GM12864 (cell line): ENCODE data around the gene WDR90.

Experiments used
- DNase-seq: peaks from one replicate; pipeline ENCODE4 v3.0.0-alpha.2; 2011; ENCODE audit warnings: low read depth
- H3K4me3 ChIP-seq: 2 replicates; pipeline ENCODE4 v1.5.1; 2011; ENCODE audit warnings: mild to moderate bottlenecking, low read depth, low read length, control low read depth
- CTCF ChIP-seq: IDR thresholded peaks from 2 replicates; pipeline ENCODE4 v1.5.1; 2011; ENCODE audit warnings: low read depth, mild to moderate bottlenecking, moderate library complexity, low read length, control low read depth, inconsistent platforms; ENCODE audit errors: missing control alignments

The WDR90 gene

DNA sequence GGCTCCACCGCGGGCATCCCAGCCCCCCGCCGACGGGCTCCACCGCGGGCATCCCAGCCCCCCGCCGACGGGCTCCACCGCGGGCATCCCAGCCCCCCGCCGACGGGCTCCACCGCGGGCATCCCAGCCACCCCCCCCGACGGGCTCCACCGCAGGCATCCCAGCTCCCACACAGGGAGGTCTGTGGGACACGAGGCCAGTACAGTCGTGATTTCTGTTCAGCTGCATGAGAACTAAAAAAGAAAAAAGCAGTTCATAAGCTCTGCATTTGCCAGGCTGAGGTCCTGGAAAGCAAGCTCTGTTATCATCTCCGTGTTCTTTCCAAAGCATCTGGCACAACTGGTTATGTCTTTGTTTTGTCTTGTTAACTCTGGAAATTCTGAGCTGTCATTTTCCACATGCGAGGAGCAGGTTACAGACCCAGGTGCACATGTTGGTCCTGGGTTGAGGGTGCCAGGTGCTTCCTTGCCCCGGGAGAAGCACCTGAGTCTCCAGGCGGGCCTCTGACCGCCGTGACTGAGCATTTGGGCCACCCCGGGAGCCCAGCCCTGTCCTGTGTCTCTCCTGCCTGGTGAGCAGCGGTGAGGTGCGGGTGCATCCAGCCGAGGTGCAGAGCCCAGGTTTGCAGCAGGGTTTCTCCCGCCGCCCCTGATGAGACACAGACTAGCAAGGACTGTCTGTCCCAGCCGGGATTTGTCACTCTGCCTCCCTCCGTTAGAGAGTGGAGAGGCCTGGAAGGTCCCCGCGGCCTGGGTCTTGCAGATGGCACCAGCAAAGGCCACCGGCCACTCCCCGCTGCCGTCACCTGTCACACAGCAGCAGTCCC, 28.3 kb upstream of the WDR90 start:
- no peak for DNase-seq
- H3K4me3 ChIP-seq = no peak overlapping the region
- TF ChIP-seq CTCF = no peak

GRCh38 chr16:621526-622105, 27.5 kb upstream of the WDR90 start:
- no peak for DNase-seq
- H3K4me3 ChIP-seq = no peak overlapping the region
- TF ChIP-seq CTCF = no peak

DNA sequence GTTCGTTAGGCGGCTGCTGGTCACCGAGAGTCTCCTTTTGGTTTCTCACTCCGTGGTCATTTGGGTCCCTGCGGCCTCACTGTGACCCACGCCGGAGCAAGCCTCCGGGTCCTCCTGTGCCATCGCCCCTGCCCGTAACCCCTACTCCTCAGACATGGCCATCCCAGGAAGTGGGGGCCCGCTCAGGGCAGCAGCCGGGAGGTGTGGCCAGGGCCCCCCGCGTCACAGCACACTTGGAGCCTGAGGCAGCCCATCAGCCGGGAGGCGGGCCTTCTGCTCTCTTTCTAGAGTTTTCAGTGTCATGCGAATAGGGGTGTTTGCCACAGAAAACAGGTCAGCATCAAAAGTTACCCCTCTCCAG, 26.3 kb upstream of the WDR90 start:
- no peak overlapping the region for H3K4me3 ChIP-seq
- DNase-seq = no peak
- no peak for TF ChIP-seq CTCF

GRCh38 chr16:624526-625070, 24.6 kb upstream of the WDR90 start:
- no peak for TF ChIP-seq CTCF
- no peak for DNase-seq
- H3K4me3 ChIP-seq = no peak overlapping the region

GRCh38 chr16:625117-625976, 23.8 kb upstream of the WDR90 start:
- H3K4me3 ChIP-seq = no peak overlapping the region
- TF ChIP-seq CTCF = no peak
- no peak for DNase-seq

DNA sequence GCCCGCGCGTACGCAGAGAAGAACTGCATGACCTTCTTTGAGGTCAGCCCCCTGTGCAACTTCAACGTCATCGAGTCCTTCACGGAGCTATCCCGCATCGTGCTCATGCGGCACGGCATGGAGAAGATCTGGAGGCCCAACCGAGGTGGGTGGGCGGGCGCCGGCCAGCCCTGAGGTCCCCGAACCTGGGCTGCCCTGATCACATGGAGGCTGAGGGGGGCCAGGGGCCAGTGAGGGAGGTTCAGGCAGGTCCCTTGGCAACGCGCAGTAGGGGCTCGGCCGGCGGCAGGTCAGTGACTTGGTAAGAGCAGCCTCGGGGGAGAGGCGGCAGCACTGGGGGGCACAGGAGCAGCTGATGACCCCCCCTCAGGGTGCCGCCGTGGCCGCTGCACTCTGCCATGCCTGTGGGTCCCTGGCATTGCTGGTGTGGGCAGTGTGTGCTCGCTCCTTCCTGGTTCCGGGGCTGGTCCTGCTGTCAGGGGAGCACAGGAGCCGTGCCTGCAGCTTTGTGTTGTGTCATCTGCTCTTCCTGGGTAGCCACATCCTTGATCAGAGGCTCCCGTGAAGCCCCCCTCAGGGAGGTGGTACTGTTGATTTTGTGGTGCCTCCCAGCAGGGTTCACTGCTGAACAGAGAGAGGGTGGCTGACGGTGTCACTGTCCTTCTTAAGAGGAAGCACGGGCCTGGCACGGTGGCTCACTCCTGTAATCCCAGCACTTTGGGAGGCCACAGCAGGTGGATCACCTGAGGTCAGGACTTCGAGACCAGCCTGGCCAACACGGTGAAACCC, 23.0 kb upstream of the WDR90 start:
- no peak overlapping the region for H3K4me3 ChIP-seq
- no peak for DNase-seq
- no peak for TF ChIP-seq CTCF
